ENCODE results near the gene NAV2. TPM values are rescaled to one million over a fixed set of nuclear protein-coding genes. Genes with fewer than 3 reads are reported as not detected.

The NAV2 gene
- total and polyA plus RNA-seq, 11 donors: 7.6 to 46.5 (median 20.2) TPM

DNA sequence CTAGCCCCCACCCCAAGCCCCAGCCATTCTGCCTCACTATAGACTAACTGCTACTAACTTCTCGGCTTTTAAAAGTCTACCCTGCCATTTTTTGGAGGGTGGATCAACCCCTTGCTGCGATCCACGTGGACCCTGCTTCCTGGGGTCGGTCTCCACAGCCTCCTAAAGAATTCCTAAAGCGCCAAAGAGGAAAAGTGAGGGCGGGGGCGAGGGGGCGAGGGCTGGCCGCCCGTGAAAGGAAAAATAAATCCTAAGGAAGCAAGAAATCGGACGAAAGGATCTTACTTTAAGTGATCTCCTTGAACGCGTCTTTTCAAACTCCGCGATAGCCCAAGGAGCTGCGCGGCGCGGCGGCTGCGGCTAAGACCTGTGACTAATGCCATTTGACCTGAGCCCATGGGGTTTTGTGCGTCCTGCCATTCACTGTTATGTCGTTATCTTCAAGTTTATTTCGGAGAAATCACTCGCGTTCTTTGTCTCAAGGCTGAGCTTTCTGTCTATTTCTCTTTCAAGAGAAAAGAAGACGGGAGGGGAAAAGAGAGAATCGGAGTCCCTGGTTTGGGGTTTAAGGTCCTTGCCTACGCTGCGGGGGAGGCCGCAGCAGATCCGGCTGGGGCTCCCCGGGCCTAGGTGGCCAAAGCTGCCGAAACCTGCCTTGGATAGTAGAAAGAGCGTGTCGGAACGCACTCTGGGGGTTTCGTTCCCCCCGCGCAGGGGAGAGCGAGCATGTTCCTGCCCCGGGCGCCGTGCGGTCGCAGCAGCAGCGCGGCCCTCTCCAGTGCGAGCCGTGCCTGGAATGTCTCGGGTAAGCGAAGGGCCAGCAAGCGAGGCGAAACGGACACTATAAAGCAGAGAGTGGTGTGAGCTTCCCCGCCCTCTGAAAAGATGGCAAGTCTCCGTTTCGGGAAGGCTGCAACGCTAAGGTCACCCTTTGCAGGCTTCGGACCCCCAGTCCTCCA is 450.5 kb downstream of the NAV2 start:
- no peaks in the 10 kb centered on the region for H3K36me3 ChIP-seq
- WGBS, 4 donors: 1 to 6% (median 2%) methylated on average over 52 to 61 of the region's 61 CpGs
- no peak overlapping the region for H3K27ac ChIP-seq
- DNase-seq (no peak), ATAC-seq (peak in 3 of 4 donors; percentile 43 to 51 (median 49))
- H3K9me3 ChIP-seq: no peaks in the 10 kb centered on the region
- intact Hi-C loops (cut with DNase I): no loop called here
- no peak for TF ChIP-seq POLR2A (IDR thresholded peaks at IDR 0.05)
- TF ChIP-seq, protein P1, sequence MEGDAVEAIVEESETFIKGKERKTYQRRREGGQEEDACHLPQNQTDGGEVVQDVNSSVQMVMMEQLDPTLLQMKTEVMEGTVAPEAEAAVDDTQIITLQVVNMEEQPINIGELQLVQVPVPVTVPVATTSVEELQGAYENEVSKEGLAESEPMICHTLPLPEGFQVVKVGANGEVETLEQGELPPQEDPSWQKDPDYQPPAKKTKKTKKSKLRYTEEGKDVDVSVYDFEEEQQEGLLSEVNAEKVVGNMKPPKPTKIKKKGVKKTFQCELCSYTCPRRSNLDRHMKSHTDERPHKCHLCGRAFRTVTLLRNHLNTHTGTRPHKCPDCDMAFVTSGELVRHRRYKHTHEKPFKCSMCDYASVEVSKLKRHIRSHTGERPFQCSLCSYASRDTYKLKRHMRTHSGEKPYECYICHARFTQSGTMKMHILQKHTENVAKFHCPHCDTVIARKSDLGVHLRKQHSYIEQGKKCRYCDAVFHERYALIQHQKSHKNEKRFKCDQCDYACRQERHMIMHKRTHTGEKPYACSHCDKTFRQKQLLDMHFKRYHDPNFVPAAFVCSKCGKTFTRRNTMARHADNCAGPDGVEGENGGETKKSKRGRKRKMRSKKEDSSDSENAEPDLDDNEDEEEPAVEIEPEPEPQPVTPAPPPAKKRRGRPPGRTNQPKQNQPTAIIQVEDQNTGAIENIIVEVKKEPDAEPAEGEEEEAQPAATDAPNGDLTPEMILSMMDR (IDR thresholded peaks at IDR 0.05): no peak
- peak overlapping the region in 11 of 12 donors; percentile 13 to 50 (median 32) for H3K4me3 ChIP-seq
- peaks cover 0 to 25% (median 10%) of the 10 kb centered on the region in 12 donors for H3K4me1 ChIP-seq
- peaks cover 45 to 100% (median 94%) of the 10 kb centered on the region in 9 donors for H3K27me3 ChIP-seq

DNA sequence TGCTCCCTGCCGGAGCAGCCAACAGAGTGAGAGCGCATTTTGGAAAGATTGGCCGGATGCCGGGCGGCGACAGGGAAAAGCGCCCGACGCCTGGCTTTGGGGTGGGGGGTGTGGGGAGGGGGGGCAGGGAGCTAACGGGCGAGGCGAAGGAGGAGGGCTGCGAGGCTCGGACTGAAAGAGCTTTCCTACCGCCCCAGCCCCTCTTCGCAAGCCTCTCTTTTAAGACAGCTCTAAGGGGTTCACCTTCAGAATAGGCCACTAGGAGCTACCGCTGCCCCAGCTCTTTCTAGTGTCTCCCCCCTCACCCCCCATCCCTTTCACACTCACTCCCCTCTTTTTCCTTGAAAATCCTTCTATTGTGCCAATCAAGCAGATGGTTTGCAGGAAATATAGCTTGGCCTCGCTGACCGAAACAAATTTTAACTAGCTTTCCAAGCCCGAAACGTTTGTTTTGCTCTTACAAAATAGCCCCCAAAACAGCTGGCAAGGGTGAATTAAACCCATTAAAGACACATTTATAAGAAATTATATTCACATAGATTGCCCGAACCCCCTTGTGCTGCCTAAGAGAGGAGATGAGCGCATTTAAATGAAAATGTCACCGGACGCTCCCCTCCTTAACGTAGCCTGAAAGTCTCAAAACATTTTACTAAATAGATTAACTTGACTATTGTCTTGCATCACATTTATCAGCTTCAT is 451.3 kb downstream of the NAV2 start:
- no peak for TF ChIP-seq POLR2A (IDR thresholded peaks at IDR 0.05)
- TF ChIP-seq, protein P1 (IDR thresholded peaks at IDR 0.05): no peak
- peak overlapping the region in 10 of 12 donors; percentile 13 to 50 (median 33) for H3K4me3 ChIP-seq
- no peak overlapping the region for H3K27ac ChIP-seq
- H3K36me3 ChIP-seq: no peaks in the 10 kb centered on the region
- WGBS, 4 donors: 8 to 12% (median 11%) methylated on average over 25 to 26 of the region's 26 CpGs
- H3K4me1 ChIP-seq: peaks cover 0 to 25% (median 10%) of the 10 kb centered on the region in 12 donors
- no peak for ATAC-seq
- peaks cover 0 to 3% (median 0%) of the 10 kb centered on the region in 12 donors for H3K9me3 ChIP-seq
- DNase-seq: no peak
- peaks cover 44 to 100% (median 95%) of the 10 kb centered on the region in 9 donors for H3K27me3 ChIP-seq
- intact Hi-C loops (cut with DNase I): no loop called here

Small RNA genes lying within 50 kb of the gene (microRNA-seq; reads per million reads assigned to microRNA genes)
- 0 to 0.19 (median 0) reads per million in 4 donors for gene MIR4694
